Stimulated activated naive CD4-positive, alpha-beta T cell (primary cell): ENCODE data around the gene KCNMB2.
"Not testable (repeated sequence)": the region's sequence is repeated elsewhere in the genome, so short reads cannot be mapped to it uniquely, and the experiment has no call there.

ENCODE experiments used
- DNase-seq, 6 experiments: peaks; one replicate each; lab custom pipeline; 2025; lab: John Stamatoyannopoulos, UW

Gene KCNMB2

GRCh38 chr3:178810181-178810580, 273.9 kb downstream of the KCNMB2 start:
- no peak for DNase-seq

- no peak for DNase-seq
Observed at GRCh38 chr3:178822722-178823121, 286.5 kb downstream of the KCNMB2 start.

DNA sequence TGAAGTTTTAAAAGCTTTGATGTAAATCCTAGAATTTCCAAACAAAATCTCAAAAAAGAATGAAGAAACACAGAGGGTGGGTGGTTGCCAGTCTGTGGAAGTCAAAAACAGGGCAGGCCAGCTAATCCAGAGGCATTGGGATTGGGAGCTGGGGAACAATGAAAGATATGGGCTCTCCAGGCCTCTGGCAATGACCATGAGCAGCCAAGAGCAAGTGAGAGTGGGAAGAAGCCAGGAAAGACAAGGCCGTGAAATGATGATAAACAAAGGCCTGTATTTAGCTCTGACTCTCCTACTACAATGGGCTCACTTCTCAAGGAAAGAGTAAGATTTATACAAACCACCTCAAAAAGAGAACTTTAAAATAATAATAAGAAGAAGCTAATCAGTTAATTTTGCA, 286.9 kb downstream of the KCNMB2 start:
- DNase-seq = no peak

- DNase-seq = no peak
Observed at GRCh38 chr3:178823591-178824246, 287.5 kb downstream of the KCNMB2 start.

DNA sequence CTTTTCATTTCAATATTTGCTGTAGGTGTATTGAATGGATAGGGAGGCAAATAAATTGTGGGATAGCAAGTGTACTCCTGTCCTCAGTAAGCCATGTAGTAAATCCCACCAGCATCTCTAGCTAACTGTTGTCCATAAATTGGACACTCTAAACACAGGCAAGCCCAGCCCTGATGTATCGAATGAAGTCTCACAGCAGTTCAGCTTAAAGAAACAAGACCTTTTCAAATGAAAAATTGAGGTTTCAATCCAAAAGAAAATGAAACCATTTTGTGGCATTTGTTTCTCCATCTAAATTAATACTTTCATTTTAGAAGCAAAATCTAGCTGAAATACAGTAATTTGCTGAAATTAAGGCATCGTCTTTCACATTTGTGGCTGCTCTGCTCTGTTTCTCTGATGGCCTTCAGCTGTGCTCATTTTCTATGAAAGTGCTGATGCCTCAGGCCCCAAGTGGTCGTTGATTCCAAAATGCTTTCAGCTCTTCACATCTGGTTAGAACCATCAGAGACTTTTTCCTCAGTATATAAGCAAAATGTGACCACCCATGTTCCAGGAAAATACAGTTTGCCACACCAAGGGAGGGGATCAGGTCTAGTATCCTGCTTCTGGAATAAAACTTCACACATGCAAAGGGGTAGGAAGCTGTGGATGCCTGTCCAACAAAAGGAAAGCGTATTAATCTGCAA, 290.3 kb downstream of the KCNMB2 start:
- DNase-seq = no peak

- no peak for DNase-seq
Observed at GRCh38 chr3:178827285-178827856, 291.1 kb downstream of the KCNMB2 start.

DNA sequence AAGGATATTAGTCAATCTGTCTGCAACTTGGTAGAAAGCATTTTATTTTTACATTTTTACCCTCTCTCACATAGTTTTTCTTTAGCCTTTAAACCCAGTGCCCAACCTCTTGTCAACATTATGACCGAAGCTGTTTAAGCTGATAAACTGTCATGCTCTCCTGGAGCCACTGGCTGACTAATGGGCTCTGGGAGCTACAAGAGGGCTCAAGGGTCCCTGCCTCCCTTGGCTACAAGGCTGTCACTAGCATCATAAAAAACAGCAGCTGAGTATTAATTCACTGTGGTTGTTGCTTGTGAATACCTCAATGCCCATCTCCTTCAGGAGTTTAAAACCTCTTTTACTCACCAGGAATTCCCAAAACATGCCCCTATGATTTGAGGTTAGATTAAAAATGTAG, 297.5 kb downstream of the KCNMB2 start:
- DNase-seq = no peak

DNA sequence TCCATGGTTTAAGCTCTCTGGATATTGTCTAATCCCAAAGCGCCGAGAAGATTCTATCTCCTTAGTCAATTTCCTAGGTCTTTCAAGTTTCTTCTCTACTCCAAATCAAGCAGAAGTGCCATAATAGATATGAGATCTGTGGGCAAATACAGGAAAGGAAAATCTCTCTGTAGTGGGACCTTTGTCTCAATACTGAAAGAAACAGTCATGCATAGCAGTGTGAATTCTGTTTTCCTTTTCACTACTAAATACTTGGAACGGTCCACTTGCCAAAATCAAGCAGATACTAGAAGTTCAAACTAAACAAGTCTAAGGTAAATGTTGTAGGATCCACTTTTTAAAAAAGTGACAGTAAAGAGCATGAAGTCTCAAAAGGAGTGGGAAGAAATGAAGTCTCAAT, 298.8 kb downstream of the KCNMB2 start:
- no peak for DNase-seq

- no peak for DNase-seq
Observed at GRCh38 chr3:178837512-178837911, 301.3 kb downstream of the KCNMB2 start.

DNA sequence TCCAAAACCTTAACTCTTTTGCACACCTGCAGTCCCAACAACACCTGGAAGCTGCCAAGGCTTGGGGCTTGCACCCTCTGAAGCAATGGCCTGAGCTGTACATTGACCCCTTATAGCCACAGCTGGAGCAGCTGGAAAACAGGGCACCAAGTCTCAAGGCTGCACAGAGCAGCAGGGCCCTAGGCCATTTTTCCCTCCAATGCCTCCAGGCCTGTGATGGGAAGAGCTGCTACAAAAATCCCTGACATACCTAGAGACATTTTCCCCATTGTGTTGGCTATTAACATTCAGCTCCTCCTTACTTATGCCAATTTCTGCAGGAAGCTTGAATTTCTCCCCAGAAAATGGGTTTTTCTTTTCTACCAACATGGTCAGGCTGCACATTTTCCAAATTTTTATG, 304.4 kb downstream of the KCNMB2 start:
- DNase-seq = no peak

DNA sequence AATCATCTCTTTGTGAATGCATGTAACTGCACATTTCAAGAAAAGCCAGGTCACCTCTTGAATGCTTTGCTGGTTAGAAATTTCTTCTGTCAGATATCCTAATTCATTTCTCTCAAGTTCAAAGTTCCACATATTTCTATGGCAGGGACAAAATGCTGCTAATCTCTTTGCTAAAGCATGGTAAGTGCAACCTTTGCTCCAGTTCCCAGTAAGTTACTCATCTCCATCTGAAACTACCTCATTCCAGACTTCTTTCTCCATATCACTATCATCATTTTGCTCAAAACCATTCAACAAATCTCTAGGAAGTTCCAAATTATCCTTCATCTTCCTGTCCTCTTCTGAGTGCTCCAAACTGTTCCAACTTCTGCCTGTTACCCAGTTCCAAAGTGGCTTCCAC, 304.8 kb downstream of the KCNMB2 start:
- DNase-seq = no peak

DNA sequence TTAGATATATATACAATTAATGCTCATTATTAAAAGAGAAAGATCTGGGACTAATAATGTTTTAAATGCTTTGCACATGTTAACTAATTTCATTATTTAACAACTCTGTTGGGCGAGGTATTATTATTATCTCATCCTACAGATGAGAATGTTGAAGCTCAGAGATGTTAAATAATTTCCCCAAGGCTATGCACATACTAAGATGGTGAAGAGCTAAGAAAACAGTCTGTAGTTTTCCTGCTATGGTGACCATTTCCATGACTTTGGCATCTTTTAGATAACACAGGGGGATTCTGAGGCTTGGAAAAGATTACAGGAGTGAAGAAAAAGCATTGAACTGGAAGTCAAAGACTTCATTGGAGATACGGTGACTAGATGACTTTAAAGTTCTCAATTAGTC, 308.7 kb downstream of the KCNMB2 start:
- no peak for DNase-seq

DNA sequence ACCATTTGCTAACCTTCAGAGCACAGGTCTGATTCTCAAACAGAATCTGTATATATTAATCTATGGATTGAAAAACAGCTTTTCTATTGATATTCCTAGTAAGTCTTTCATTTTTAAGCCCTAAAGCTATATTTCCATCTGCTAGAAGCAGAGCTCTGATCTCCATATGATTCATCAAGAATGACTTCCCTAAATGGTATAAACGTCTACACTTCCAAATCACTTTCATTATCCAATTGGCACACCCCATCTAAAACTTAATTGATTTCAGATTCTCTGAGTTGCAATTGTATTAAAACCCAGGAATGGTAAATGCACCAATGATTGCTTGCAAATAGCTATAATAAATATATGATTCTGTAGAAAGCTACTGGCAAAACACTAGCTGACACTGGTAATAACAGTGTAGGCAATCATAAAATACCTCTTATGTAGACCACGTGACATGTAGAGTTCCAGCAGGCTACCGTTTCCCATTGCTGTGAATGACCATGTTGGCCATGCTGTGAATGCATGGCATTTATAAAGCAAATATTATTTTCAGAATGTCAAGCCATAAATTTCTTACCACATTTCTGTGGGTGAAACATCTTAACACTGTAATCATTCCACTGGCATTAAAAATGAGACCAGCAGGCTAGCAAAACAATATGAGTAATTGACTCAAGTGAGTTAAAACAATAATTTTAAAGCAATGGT, 309.3 kb downstream of the KCNMB2 start:
- no peak for DNase-seq

DNA sequence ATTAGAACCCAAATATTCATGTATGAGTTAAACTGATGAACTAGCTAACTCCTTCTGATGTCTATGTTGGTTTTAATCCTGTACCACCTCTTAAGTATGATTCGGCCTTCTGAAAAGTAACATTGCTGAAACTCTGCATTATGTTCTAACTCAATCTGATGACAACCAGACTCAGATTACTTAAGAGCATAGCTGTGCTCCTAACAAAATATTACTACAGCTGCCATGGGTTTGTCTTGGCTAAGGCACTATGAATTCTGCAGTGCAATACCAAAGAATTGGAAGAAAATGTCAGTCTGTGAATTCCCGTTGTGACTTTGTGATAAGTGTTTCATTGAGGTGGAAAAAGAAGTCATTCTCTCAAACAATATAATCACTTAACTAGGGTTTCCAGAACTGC, 311.0 kb downstream of the KCNMB2 start:
- DNase-seq = no peak

GRCh38 chr3:178849199-178849910, 313.1 kb downstream of the KCNMB2 start:
- no peak for DNase-seq

GRCh38 chr3:178850450-178851190, 314.4 kb downstream of the KCNMB2 start:
- no peak for DNase-seq

DNA sequence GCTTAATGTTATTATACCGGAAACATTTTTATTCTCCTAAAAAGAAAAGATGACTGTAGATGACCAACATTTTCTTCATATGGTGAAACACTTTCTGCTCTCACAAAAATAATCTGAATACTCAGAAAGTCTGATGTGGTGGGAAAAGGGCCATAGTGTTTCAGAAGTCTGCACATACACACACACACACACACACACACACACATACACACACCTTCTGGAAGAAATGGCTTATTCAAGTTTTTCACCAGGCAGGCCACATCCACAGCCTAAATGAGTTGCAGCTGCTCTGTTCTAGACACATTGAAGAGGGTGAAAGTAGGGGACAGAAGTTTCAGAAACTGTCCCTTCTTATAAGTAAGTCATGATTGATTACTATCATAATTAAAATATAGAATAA, 315.3 kb downstream of the KCNMB2 start:
- DNase-seq = no peak

DNA sequence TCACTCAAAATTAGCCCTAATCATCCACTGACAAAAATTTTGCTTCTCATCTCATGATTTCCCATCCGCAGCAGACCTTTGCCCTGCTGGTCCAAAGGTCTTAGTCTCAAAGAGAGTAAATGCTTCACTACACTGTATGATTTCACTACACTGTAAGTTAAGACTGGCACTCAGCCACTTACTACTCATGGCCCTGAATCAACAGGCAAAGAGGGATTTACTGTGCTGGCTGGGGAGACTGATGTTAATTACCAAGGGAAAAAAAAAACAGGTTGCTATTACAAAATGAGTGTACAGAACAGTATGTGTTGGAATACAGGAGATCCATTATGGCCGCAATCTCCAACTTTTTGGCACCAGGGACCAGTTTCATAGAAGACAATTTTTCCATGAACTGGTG, 320.6 kb downstream of the KCNMB2 start:
- no peak for DNase-seq

DNA sequence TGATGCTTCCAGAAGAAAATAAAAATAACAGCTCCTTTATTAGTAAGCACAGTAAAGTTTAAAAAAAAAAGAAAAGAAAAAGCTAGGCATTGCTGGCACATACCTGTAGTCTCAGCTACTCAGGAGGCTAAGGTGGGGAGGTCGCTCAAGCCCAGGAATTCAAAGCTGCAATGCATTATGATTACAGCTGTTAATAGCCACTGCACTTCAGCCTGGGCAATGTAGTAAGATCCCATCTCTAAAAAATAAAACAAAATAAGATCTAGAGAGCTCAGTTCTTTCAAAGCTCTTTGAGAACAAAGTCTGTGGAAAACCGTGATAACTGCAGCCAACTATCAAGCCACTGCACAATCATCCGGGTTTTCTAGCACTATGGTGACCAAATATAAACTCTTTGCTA, 323.1 kb downstream of the KCNMB2 start:
- DNase-seq = no peak

- DNase-seq = not testable (repeated sequence)
Observed at GRCh38 chr3:178859900-178860436, 323.7 kb downstream of the KCNMB2 start.

- DNase-seq = no peak
Observed at GRCh38 chr3:178868681-178869080, 332.4 kb downstream of the KCNMB2 start.
